ENCODE measurements around the gene C11orf71. TPM values are rescaled to one million over a fixed set of nuclear protein-coding genes. Genes with fewer than 3 reads are reported as not detected.

C11orf71 gene
- total RNA-seq, 1 experiment from 2014 or later, result 6.2 TPM

DNA sequence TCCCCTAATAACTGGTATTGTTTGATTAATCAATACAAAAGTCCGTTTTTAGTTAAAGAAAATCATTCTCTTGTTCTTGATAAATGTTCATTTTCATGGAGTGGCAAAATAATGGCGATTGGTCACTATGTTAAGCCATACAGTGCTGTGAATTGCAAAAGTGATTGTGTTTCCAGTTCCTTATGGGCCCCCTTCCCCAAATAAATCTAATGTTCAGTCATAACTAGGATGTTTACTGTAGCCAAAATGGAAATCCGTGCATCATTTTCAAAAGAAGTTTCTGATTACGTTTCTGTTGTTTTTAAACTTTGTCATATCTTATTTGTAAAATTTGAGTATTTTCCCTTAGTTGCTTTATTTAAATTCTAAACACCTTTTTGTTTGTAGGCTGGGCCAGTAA lies 1.0 kb upstream of the C11orf71 start:
- in situ Hi-C loops (cut with HindIII; ENCODE audit: low pct_unique_long_range_greater_than_20kb, low sequenced_read_pairs), result no loop called here
- Histone ChIP-seq H3K27ac (ENCODE audit: low read length) (peak overlapping the region; percentile 100), H3K27me3 (ENCODE audit: control insufficient read depth, insufficient read depth, low read length) (no peaks in the 10 kb centered on the region), H3K4me3 (ENCODE audit: low read depth in 2 of 2, low read length in 2 of 2) (peak overlapping the region; percentile 73 to 96), H3K36me3 (ENCODE audit: control insufficient read depth, insufficient read depth, low read length) (peaks cover 30% of the 10 kb centered on the region), H3K9me3 (ENCODE audit: control insufficient read depth, insufficient read depth, low read depth, low read length) (no peaks in the 10 kb centered on the region), H3K4me1 (ENCODE audit: control insufficient read depth, insufficient read depth, low read length) (peaks cover 17% of the 10 kb centered on the region; the same call in 1 of the 2 replicates)
- no TSS peak for BruUV-seq (replicated peaks)
- POLR2A ChIA-PET, result no interaction called here
- TF ChIP-seq SIN3A (IDR thresholded peaks at IDR 0.05; ENCODE audit: borderline replicate concordance, insufficient read depth, low read depth, low read length), result no peak
- TF ChIP-seq TCF7L2 (IDR thresholded peaks at IDR 0.05; ENCODE audit: low read depth, low read length), result no peak
- TF ChIP-seq, protein P1, sequence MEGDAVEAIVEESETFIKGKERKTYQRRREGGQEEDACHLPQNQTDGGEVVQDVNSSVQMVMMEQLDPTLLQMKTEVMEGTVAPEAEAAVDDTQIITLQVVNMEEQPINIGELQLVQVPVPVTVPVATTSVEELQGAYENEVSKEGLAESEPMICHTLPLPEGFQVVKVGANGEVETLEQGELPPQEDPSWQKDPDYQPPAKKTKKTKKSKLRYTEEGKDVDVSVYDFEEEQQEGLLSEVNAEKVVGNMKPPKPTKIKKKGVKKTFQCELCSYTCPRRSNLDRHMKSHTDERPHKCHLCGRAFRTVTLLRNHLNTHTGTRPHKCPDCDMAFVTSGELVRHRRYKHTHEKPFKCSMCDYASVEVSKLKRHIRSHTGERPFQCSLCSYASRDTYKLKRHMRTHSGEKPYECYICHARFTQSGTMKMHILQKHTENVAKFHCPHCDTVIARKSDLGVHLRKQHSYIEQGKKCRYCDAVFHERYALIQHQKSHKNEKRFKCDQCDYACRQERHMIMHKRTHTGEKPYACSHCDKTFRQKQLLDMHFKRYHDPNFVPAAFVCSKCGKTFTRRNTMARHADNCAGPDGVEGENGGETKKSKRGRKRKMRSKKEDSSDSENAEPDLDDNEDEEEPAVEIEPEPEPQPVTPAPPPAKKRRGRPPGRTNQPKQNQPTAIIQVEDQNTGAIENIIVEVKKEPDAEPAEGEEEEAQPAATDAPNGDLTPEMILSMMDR (IDR thresholded peaks at IDR 0.05), result no peak
- no peak for TF ChIP-seq POLR2AphosphoS5 (IDR thresholded peaks at IDR 0.05; ENCODE audit: low read depth, low read length)
- TF ChIP-seq, protein P2, sequence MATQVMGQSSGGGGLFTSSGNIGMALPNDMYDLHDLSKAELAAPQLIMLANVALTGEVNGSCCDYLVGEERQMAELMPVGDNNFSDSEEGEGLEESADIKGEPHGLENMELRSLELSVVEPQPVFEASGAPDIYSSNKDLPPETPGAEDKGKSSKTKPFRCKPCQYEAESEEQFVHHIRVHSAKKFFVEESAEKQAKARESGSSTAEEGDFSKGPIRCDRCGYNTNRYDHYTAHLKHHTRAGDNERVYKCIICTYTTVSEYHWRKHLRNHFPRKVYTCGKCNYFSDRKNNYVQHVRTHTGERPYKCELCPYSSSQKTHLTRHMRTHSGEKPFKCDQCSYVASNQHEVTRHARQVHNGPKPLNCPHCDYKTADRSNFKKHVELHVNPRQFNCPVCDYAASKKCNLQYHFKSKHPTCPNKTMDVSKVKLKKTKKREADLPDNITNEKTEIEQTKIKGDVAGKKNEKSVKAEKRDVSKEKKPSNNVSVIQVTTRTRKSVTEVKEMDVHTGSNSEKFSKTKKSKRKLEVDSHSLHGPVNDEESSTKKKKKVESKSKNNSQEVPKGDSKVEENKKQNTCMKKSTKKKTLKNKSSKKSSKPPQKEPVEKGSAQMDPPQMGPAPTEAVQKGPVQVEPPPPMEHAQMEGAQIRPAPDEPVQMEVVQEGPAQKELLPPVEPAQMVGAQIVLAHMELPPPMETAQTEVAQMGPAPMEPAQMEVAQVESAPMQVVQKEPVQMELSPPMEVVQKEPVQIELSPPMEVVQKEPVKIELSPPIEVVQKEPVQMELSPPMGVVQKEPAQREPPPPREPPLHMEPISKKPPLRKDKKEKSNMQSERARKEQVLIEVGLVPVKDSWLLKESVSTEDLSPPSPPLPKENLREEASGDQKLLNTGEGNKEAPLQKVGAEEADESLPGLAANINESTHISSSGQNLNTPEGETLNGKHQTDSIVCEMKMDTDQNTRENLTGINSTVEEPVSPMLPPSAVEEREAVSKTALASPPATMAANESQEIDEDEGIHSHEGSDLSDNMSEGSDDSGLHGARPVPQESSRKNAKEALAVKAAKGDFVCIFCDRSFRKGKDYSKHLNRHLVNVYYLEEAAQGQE (IDR thresholded peaks at IDR 0.05; ENCODE audit: insufficient read depth in 1 of 2, low read depth in 2 of 2, low read length in 1 of 2), result no peak
- CTCF ChIA-PET, result no interaction called here
- no peak for DNase-seq (ENCODE audit: low read depth, low spot score)
- intact Hi-C loops (cut with micrococcal nuclease; ENCODE audit: unreplicated experiment), result no loop called here
- no peak for ATAC-seq

DNA sequence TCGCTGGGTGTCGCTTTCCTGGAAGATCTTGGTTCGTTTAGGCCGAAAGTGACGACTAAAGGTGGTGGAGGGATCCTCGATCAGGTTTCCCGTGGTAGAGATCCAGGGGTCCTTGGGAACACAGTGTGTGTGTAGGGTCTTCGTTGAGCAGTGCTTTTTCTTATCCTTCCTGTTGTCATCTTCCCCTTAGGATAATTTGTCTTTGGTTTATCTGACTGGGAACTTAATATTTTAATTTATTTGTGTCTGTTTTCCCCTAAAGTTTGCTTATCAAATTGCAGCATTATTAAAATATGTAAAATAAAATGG lies 558 bp upstream of the C11orf71 start:
- ChIA-PET CTCF (no interaction called here), POLR2A (interaction anchor here (0.8 kb wide), 1 partner anchor 490 kb away, joined by 5 read pairs; no protein-coding TSS in a partner anchor)
- in situ Hi-C loops (cut with HindIII; ENCODE audit: low pct_unique_long_range_greater_than_20kb, low sequenced_read_pairs), result no loop called here

More for the DNA sequence above, 558 bp upstream of the C11orf71 start:
- BruUV-seq (replicated peaks), result no TSS peak
- TF ChIP-seq TCF7L2 (IDR thresholded peaks at IDR 0.05; ENCODE audit: low read depth, low read length) (no peak), POLR2AphosphoS5 (IDR thresholded peaks at IDR 0.05; ENCODE audit: low read depth, low read length) (no peak), SIN3A (IDR thresholded peaks at IDR 0.05; ENCODE audit: borderline replicate concordance, insufficient read depth, low read depth, low read length) (no peak)
- TF ChIP-seq, protein P2 (IDR thresholded peaks at IDR 0.05; ENCODE audit: insufficient read depth in 1 of 2, low read depth in 2 of 2, low read length in 1 of 2), result no peak
- TF ChIP-seq, protein P1 (IDR thresholded peaks at IDR 0.05), result no peak
- DNase-seq (ENCODE audit: low read depth, low spot score), result no peak
- Histone ChIP-seq H3K27me3 (ENCODE audit: control insufficient read depth, insufficient read depth, low read length) (no peaks in the 10 kb centered on the region), H3K27ac (ENCODE audit: low read length) (peak overlapping the region; percentile 100), H3K4me1 (ENCODE audit: control insufficient read depth, insufficient read depth, low read length) (peaks cover 17% of the 10 kb centered on the region; the same call in 1 of the 2 replicates), H3K9me3 (ENCODE audit: control insufficient read depth, insufficient read depth, low read depth, low read length) (no peaks in the 10 kb centered on the region), H3K4me3 (ENCODE audit: low read depth in 2 of 2, low read length in 2 of 2) (peak overlapping the region; percentile 73 to 96), H3K36me3 (ENCODE audit: control insufficient read depth, insufficient read depth, low read length) (peaks cover 26% of the 10 kb centered on the region)
- intact Hi-C loops (cut with micrococcal nuclease; ENCODE audit: unreplicated experiment), result no loop called here
- ATAC-seq, result no peak

All from Panc1 (cell line).